GM19324 (cell line): ENCODE data around the gene HMGB4.

Source experiments
- ATAC-seq: cut with Tn5 transposase; IDR thresholded peaks from one replicate; pipeline ENCODE4 v1.9.1; 2021; ENCODE audit warnings: mild to moderate bottlenecking, moderate library complexity; ENCODE audit not compliant: unreplicated experiment, low FRiP score

The HMGB4 gene

GRCh38 chr1:33895976-33896375 is 32.1 kb downstream of the HMGB4 start:
- ATAC-seq: no peak

- no peak for ATAC-seq
These were observed 33.3 kb downstream of the HMGB4 start for GRCh38 chr1:33897092-33897725.

- no peak for ATAC-seq
These were observed 34.5 kb downstream of the HMGB4 start for GRCh38 chr1:33898406-33898805.

GRCh38 chr1:33898881-33899280 is 35.0 kb downstream of the HMGB4 start:
- no peak for ATAC-seq

- ATAC-seq: no peak
These were observed 35.9 kb downstream of the HMGB4 start for GRCh38 chr1:33899746-33900145.

- peak; percentile 91 for ATAC-seq
These were observed 38.8 kb downstream of the HMGB4 start for GRCh38 chr1:33902486-33903209.

GRCh38 chr1:33903210-33903589 is 39.3 kb downstream of the HMGB4 start:
- ATAC-seq: peak; percentile 59

- ATAC-seq: no peak
These were observed 41.4 kb downstream of the HMGB4 start for GRCh38 chr1:33905241-33905640.

- no peak for ATAC-seq
These were observed 42.3 kb downstream of the HMGB4 start for GRCh38 chr1:33906156-33906555.

GRCh38 chr1:33908324-33908956 is 44.6 kb downstream of the HMGB4 start:
- no peak for ATAC-seq
